SIG-M5 treated with dmso at 0.1 percent for 504 hours (cell line): ENCODE measurements around the gene C1orf21.
"Not testable (repeated sequence)": the region's sequence is repeated elsewhere in the genome, so short reads cannot be mapped to it uniquely, and the experiment has no call there.

Source experiments
- DNase-seq: peaks from one replicate; lab custom pipeline; 2025; ENCODE audit not compliant: unreplicated experiment; lab: John Stamatoyannopoulos, UW

The C1orf21 gene, protein sequence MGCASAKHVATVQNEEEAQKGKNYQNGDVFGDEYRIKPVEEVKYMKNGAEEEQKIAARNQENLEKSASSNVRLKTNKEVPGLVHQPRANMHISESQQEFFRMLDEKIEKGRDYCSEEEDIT

DNA sequence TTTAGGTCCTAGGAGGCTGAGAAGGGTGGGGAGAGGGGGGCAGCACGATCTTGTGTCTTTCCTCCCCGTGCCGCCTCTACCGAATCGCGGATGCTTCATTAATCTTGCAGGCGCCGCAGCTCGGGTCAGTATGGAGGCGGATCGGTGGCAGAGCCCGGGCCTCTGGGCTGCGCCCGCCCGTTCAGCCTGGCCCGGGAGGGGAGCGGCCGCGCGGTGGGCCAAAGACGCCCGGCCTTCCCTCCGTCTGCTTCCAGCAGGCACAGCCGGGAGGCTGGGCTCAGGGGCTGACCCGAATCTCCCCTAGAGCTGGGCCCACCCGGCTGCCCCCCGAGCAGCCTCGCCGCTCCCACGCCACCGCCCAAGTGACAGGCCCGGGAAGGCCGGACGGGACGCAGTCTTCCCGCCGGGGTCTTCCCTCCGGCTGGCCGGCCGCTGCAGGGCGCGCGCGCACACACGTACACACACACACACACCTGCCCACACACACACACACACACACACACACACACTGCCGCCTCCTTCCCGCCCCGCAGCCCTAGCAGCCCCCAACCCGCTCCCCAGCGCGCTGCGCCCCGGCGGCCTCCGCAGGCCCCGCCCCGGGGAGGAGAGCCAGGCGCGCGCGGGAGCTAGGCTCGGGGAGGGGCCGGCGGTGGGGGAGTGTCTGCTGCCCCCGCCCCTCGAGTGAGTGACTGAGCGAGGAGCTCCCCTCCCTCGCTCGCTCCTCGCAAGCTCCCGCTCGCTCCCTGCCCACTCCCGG lies at the start of gene C1orf21:
Gene C1orf21, plus strand, starts transcription at position 718 of the 757 bp plus-strand sequence. CDS start 90,481 bp downstream, outside the sequence.
- peak; percentile 82 for DNase-seq

- not testable (repeated sequence) for DNase-seq
Observed at GRCh38 chr1:184337865-184338264, 49.0 kb upstream of the C1orf21 start.

DNA sequence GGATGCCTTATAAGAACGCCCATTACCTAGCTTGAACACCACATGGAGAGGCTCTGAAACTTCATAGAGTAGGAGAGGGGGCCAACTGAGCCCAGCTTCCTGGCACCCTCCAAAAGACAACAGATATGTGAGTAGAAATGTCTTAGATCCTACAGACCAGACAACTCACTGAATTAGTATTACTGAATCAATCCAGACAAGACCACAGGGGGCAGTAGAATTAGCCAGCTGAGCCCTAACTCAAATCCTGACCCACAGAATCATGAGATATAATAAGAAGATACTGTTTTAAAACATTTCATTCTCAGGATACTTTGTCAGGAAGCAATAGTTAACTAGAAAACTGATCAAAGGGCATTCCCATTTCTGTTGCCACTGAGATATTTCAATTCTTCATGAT lies 45.8 kb upstream of the C1orf21 start:
- peak; percentile 20 for DNase-seq

- no peak for DNase-seq
Observed at GRCh38 chr1:184350573-184350972, 36.3 kb upstream of the C1orf21 start.

DNA sequence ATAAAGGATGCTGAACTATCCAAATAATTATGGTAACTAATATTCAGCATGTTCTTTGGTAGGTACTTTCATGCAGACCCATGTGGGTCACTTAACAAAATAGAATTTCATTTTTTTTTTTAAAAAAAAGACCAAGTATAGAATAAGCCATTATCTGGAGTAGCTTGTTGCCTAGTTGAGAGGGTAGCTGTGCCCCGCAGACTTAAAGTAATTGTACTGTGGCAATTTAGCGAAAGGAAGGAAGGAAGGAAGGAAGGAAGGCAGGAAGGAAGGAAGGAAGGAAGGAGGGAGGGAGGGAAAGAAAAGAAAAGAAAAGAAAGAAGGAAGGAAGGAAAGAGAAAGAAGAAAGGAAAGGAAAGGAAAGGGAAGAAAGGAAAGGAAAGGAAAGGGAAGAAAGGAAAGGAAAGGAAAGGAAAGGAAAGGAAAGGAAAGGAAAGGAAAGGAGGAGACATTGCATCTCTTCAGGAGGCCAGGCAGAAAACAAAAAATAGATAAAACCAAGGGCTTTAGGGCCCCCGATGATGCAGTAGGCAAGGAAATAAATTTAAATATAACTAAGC lies 35.3 kb upstream of the C1orf21 start:
- no peak for DNase-seq

GRCh38 chr1:184352776-184353175 lies 34.1 kb upstream of the C1orf21 start:
- DNase-seq, result no peak

DNA sequence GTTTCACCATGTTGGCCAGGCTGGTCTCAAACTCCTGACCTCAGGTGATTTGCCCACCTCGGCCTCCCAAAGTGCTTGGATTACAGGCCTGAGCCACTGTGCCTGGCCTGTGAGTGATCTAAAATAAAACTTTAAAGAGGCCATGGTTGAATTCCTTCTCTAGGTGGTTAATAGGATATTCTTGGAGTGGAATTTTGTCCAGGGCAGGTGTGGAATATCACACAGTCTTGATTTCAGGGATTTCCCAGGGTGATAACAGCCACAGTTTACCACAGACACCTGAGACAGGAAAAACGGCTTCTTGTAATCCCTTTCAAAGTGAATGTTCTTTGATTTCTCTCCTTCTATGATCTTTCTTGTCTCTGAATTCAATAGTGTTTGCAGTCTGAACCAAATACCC lies 32.1 kb upstream of the C1orf21 start:
- DNase-seq, result no peak

DNA sequence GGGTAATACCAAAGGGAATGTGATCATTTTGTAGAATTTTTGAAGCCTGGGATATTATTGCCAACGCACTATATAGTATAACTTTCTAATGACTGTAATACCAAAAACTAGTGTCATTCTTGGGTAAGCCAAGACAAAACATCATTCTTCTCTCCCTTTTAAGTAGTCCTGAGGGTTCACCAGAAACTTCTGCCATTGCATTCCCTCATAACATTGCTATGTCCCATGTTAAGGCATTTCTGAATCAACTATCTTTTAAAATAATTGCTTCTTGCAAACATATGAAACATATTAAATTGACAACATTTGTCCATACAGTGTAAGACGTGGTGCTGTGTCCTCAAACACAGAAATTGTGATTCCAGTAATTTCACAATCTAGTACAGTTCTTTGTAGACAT lies 29.9 kb upstream of the C1orf21 start:
- no peak for DNase-seq

DNA sequence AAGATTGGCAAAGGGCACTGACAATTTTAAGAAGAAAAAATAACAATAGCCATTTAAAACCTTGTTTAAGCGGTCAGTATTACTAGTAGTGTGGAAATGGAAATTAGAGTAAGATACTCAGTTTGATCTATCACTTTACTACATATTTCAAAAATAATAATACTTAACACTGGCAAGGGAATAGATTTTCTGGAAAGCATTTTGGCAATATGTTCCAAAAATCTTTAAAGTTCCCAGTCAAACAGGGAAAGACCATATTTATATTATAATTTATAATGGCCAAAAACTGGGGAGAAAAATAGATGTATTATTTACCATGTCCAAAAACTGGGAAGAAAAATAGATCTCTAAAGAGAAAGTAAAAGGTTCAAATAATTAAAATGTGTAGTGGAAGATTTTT lies 28.6 kb upstream of the C1orf21 start:
- no peak for DNase-seq

DNA sequence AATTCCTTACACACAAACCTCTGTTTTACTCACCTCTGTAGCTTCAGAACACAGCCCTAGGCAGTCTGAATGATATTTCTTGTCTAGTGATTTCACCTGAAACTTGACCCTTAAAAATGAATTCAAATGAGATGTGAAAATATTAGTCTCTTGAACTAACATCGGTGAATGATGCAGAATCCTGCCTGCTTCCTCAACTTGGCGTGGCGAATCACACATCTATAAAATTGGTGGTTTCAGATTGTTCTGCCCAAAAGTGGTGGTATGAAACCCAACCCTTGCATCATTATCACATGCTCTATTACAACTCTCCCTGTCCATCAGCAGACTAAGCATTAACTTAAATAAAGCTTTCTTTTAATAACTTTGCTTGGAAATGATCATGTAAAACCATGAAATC lies 26.9 kb upstream of the C1orf21 start:
- peak; percentile 8 for DNase-seq

DNA sequence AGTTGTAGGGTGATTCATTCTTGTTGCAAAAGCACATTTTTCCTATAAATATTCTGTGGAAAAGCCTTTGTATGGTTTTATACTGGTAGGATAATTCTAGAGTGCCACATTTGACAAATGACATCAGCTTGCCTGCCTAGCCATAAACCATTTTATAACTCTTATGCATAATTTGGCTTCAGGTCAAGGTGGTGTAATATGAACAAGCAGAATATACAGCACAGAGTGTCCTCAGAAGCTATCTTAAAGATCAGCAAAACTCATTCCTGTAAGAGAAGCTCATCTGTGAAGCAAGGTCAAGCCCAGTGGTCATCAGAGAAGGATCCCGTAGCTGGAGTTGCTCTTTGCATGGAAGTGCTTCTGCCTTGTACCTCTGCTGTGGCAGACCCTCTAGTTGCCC lies 24.0 kb upstream of the C1orf21 start:
- DNase-seq, result no peak

GRCh38 chr1:184365699-184366098 lies 21.1 kb upstream of the C1orf21 start:
- DNase-seq, result no peak

GRCh38 chr1:184366997-184367396 lies 19.8 kb upstream of the C1orf21 start:
- DNase-seq, result no peak

- no peak for DNase-seq
Observed at GRCh38 chr1:184367427-184368038, 19.3 kb upstream of the C1orf21 start.

DNA sequence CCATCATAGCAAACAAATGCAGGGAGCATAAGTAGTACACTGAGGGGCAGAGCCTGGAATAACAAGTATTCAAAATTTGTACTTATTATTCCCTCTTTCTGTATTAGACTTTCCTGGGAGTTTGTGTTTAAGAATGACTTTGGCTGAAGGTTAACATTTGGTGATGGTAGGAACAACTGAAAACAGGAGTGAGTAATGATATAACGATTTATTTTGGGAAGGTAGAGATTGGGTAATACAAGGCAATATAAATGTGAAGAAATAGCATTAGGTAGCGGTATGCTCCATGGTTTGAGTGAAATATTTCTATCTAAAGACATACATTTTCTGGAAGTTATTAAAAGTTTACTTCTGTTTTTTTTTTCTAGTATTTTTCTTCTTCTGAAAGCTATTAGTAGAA lies 18.5 kb upstream of the C1orf21 start:
- no peak for DNase-seq

DNA sequence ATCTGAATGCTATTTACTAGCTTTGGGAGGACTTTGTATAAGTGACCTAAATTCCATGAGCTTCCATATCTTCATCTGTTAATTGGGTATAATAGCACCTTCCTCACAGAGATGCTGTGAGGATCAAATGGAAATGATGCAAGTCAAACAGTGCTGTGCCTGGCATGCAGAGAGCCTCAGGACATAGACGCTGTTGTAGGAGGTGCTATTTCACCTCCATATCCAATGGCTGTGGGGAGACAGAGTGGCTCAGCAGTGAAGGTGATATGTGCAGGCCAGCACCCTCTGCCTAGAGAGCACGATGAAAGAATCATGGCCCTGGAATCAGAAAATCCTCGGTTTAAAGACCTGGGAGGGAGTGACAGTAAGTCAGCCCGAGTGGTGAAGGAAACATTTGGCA lies 16.0 kb upstream of the C1orf21 start:
- no peak for DNase-seq

- no peak for DNase-seq
Observed at GRCh38 chr1:184373155-184373554, 13.7 kb upstream of the C1orf21 start.

DNA sequence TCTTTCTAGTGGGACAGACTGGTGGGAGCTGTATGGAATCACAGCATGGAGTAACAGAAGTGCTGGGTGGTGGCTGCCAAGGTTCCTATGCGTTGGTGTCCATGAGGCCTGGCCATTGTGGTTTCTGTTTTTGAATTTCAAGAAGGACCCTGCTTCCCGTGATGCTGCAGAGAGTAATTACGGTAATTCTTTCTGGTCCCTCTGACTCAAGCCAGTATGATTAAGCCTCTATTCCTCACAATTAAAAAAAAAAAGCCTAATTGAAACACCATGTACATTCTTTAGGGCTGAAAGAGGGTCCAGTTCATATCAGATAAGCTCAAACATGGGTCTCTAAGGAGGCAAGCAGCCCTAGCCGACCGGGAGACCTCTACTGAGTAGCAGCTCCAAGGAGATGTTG lies 10.5 kb upstream of the C1orf21 start:
- DNase-seq, result no peak

- peak; percentile 26 for DNase-seq
Observed at GRCh38 chr1:184379111-184379752, 7.6 kb upstream of the C1orf21 start.

GRCh38 chr1:184380468-184380867 lies 6.4 kb upstream of the C1orf21 start:
- DNase-seq, result no peak

GRCh38 chr1:184383772-184384323 lies 3.0 kb upstream of the C1orf21 start:
- DNase-seq, result no peak
